Myocyte (in vitro differentiated cells): ENCODE data around the gene GPHN. TPM values are rescaled to one million over a fixed set of nuclear protein-coding genes. Genes with fewer than 3 reads are reported as not detected.

Experiments
- DNase-seq: peaks from one replicate; pipeline ENCODE4 v3.0.0-alpha.2; 2012; ENCODE audit warnings: low read depth
- polyA plus RNA-seq: library from polyadenylated mRNA; unstranded; fragments of >200 nt; gene quantifications from one replicate; pipeline ENCODE4 v1.2.1, GENCODE V29; 2012; ENCODE audit warnings: missing spikeins
- total RNA-seq: library from RNA; depleted of rRNA; stranded (reverse); fragments of >200 nt; gene quantifications from 2 replicates; pipeline ENCODE4 v1.2.3, GENCODE V29; 2014

GPHN gene
- 6.0 and 7.3 TPM in 2 replicates for total RNA-seq
- polyA plus RNA-seq: 5.2 TPM

DNA sequence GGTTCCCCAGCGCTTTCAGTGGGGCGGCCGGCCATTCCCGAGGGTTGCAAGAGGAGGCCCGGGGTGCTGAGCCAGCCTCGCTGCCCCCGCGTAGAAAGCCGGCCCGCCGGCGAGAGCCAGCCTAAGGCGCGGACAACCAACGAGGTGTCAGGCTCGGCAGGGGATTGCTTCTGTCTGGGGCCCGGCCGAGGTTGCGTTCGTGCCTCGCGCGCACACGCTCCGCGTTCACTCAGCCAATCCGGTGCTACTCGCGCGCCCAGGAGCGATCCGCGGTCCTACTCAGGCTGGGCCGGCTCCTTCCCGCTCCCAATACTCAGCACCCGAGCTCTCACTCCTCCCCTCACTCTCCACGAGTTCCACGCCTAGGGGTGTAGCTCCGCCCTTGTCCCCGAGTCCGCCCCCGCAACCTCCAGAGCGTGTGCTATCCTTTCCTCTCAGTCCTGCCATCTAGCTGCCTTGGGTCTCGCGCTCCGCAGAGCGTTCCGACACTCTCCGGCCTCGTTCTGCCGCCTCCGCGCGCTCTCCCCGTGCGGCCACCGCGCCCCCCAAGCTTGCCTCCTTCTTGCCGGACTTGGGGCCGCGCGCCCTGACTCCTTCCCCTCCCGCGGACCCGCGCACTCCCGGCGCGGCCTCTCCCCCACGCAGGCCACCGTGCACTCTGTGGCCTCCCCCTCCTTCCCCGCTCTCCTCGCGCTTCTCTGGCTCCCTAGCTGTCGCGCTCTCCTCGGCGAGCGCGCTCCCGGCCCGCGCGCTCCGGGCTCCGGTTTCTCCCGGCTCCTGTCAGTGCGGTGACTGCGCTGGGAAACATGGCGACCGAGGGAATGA lies at the start of gene GPHN:
GPHN (plus strand) TSS at position 426 of the 825 bp plus-strand sequence.
- DNase-seq: peak; percentile 98

DNA sequence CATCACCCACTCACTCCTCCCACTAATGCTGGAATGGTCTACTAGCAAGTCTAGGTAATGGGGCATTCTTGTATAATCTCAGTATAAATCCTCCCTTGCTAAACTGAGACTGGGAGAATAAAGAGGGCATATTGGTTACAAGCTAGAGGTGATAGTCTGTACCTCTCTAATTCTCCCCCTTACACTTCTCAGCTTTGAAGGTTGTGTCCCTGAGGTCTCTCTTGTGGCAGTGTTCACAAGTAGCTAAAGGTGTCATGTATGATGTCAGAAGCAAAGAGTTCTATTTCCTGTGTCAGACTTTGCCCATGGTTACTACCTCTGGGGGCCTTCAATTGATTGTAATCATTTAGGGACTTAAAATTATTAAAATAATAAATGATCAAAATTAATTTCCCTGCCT lies 48.3 kb upstream of the GPHN start:
- no peak for DNase-seq

GRCh38 chr14:66464261-66464660 lies 43.7 kb upstream of the GPHN start:
- DNase-seq: no peak

- DNase-seq: no peak
These were observed 39.1 kb upstream of the GPHN start for GRCh38 chr14:66468778-66469367.

DNA sequence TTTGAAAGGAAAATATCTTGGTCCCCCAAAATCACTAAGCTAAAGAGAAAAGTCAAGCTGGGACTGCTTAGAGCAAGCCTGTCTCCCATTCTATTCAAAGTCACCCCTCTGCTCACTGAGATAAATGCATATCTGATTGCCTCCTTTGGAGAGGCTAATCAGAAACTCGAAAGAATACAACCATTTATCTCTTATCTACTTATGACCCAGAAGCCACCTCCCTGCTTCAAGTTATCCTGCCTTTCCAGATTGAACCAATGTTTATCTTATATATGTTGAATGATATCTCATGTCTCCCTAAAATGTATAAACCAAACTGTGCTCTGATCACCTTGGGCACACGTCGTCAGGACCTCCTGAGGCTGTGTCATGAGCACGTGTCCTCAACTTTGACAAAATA lies 36.4 kb upstream of the GPHN start:
- DNase-seq: no peak

DNA sequence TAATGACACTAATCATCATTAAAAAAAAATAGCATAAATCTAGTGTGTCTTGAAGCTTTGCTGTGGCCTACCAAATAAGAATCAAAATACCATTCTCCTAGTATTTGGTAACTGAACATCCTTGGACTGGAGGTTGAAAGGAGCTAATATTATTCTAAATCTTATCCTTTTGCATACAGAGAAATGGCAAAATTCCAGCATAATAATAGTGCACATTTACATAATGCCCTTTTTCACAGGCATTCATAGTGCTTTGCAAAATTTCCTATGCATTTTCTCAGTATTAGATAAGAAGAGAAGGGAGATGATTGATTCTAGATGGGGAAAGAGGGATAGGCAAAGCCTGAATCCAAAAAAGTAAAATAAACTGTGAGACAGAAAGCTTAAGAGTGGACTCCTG lies 35.7 kb upstream of the GPHN start:
- no peak for DNase-seq

DNA sequence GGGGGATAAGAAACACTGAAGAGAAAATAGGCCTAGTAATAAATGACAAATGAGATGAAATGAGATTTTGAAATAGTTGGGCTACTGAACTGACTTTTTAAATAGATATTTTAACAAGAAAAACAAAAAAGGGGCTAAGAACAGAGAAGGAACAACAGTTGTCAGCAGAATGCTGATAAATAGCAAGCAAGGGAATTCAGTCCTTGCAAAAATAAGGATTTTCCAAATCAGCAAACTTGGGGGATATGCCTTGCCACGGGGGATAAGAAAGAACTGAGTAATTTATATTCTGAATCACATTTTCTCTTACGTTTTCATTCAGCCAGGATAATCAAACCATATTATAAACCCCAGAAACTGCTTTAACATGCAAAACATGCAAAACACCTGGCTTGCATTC lies 34.7 kb upstream of the GPHN start:
- DNase-seq: no peak

DNA sequence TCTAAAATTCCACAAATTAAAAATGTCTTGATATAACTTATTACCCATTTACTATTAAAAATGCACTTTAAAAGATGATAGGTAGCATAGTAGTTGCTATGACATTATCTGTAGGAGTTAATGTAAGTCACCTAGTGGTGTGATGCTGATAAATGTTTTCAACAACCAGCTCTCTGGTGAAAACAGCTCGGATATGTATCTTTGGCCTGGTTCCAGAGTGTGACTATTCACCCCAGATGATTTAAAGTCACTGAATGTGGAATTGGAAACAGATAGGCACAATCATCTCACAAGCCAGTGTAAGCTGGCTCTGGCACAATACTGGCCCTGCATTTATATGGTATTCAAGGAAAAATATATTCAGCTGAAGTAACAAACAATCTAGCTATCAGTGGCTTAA lies 31.0 kb upstream of the GPHN start:
- peak; percentile 19 for DNase-seq

DNA sequence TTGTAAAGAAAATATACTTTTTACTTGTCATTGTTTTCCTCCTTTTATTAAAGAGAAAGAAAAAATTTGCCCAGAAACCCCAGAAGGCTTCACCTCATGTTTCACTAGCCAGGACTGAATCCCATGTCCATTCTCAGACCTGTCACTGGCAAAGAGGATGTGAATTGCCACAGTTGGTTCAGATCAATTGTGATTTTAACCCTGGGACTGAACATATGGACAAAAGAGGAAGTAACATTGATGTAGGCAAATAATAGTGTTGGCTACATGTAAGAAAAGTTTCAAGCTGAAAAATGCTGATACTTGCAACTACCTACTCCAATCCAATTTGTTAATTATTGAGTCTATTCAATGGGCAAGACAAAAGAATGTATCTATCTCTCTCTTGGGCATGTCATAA lies 30.4 kb upstream of the GPHN start:
- DNase-seq: no peak

GRCh38 chr14:66482873-66483272 lies 25.1 kb upstream of the GPHN start:
- DNase-seq: no peak

DNA sequence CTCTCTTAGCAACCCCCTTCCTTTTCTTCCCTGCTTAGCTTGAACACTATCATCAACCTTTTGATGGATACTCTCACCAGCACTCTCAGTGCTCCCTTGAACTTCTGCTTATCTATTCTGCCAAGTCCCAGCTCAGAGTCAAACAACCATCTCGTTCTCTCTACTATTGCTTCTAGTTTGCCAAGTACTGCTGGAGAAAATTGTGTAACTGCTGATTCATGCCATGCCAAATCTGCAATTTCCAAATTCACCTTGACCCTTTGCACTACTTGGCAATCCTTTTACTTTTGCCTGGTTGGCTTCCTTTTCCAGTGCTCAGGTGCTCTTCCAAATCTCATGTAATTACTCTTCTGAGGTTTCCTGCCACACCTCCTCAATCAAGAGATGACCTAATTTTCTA lies 24.6 kb upstream of the GPHN start:
- DNase-seq: no peak

- no peak for DNase-seq
These were observed 22.9 kb upstream of the GPHN start for GRCh38 chr14:66485029-66485428.

GRCh38 chr14:66485910-66486421 lies 22.0 kb upstream of the GPHN start, which contains the start of gene CCDC196:
CCDC196 (plus strand) TSS chr14:66486371; CDS start chr14:66486503, 132 bp downstream.
- no peak for DNase-seq

DNA sequence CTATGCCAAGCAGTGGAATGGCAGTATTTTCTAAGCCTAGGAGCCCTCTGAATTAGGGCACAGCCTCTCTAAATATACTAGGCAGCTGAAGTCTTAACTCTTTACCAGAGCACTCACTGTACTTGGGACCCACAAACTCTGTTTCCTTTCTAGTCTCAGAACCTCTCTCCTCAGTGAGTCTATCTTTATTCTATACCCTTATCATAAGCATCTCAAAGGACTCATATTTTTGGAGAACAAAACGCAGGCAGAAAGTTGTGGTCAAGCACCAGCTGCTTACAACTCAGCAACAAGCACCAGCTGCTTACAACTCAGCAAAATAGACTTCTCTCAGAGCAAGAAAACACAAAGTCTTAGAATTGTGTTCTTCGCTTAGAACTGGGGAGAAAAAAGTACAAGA lies 20.8 kb upstream of the GPHN start:
- DNase-seq: peak; percentile 35

DNA sequence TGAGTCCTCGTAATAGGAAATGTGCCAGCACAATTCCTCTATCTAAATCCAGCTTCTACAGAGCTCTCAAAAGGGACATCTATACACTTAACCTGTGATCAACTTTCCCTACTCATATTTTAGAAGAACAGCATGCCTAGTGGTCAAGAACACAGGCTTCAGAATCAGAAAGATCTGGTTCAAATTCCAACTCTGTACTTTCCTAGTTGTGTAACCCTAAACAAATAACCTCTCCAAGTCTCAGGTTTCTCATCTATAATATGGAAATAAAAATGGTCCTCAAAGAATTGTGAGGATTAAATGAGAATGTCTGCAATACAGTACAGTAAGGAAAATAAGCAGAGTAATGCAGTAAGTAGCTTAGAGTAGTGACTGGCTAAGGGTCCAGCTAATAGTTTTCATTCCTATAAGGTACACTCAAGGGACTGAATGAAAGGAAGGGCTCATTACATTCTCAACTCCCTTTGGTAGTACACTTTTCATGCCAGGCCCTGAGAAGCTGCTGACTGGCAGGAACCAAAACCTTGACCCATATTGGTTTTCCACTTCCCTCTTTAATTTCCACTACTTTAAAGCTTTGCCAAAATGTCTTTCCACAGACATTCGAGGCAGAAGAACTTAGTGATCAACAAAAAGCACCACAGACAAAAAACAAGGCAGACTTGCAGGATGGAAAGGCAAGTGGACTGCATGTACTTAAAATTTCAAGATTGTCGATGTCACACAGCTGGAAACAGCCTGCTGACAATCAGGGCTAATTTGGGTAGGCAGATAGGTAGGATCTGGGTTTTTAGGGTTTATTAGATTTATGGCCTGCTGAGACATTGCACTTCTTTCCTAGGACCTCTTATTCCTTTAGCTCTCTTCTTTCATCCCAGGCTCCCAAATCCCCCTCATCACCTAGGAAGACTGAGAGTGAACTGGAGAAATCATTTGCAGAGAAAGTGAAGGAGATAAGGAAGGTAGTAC lies 17.5 kb upstream of the GPHN start:
- no peak for DNase-seq

- DNase-seq: no peak
These were observed 14.2 kb upstream of the GPHN start for GRCh38 chr14:66493750-66494149.

GRCh38 chr14:66495218-66496098 lies 12.5 kb upstream of the GPHN start:
- peak; percentile 68 for DNase-seq

- no peak for DNase-seq
These were observed 11.6 kb upstream of the GPHN start for GRCh38 chr14:66496188-66496807.

DNA sequence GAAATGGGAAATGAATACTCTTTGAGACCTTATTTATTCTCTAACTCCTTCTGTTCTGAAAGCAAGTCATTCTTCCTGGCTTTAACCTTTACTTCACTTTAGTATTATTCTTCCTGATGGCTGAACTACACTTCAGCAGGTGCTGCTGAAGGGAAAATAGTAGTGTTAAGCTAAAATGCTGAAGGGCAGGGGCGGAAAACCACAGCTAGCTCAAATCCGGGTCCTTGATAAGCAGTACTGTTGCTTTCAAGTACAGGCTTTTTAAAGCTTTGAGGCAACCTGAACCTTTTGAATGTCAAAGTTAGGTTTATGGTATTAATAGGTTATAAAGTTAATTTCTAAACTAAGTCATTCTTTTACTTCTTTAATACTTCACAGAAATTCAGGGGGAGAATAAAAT lies 11.0 kb upstream of the GPHN start:
- no peak for DNase-seq

DNA sequence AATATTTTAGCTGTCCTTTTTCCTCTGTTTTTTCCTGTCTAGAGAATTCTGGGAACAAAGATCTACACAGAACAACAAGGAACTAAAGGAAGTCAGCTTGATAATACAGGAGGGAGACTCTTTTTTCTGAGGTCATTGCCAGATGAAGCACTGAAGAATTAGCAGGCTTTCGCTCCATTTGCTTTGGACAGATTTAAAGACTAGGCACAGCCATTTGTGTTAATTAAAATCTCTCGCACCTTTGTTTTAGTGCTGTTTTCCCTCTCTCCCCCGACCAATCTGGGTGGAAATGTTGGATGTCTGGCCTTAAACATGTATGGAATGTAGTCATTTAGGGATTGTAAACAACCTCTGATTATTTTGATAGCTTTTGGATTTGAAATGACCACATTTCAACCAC lies 9.6 kb upstream of the GPHN start:
- no peak for DNase-seq
